Measurements from ENCODE around the gene KRT9. TPM values are rescaled to one million over a fixed set of nuclear protein-coding genes. Genes with fewer than 3 reads are reported as not detected.
"Not testable (repeated sequence)": the region's sequence is repeated elsewhere in the genome, so short reads cannot be mapped to it uniquely, and the experiment has no call there.

The KRT9 gene
- total and polyA plus RNA-seq, 2 experiments from 2014 or later = not detected

- WGBS (ENCODE audit: low lambda C conversion rate, missing lambda C conversion rate) = 48% methylated on average over 7 of the region's 7 CpGs
- DNase-seq (ENCODE audit: low spot score) = peak; percentile 57
- Histone ChIP-seq H3K9me3 (ENCODE audit: low read depth) (no peaks in the 10 kb centered on the region), H3K4me2 (no peak overlapping the region), H4K20me1 (ENCODE audit: insufficient read depth, poor library complexity, severe bottlenecking) (no peaks in the 10 kb centered on the region), H3K4me1 (ENCODE audit: insufficient read depth) (no peaks in the 10 kb centered on the region), H2AFZ (no peak overlapping the region), H3K36me3 (replicated peaks; ENCODE audit: insufficient read depth, low read depth) (no peaks in the 10 kb centered on the region), H3K27ac (no peak overlapping the region), H3K9me2 (replicated peaks; ENCODE audit: insufficient read depth) (no peaks in the 10 kb centered on the region), H3K4me3 (no peak overlapping the region), H3K27me3 (no peaks in the 10 kb centered on the region), H3K79me2 (no peaks in the 10 kb centered on the region)
- TF ChIP-seq EZH2phosphoT487 (IDR thresholded peaks at IDR 0.05; ENCODE audit: low read depth, severe bottlenecking, unreplicated experiment) (no peak), CTCF (IDR thresholded peaks at IDR 0.05; ENCODE audit: poor library complexity) (no peak), EZH2 (IDR thresholded peaks at IDR 0.05; ENCODE audit: borderline replicate concordance) (no peak)
Observed at GRCh38 chr17:41615454-41615853, 43.6 kb upstream of the KRT9 start.

- WGBS (ENCODE audit: low lambda C conversion rate, missing lambda C conversion rate) = 71% methylated on average over 9 of the region's 9 CpGs
Observed at GRCh38 chr17:41614767-41615166, 42.9 kb upstream of the KRT9 start.

GRCh38 chr17:41614098-41614497 lies 42.2 kb upstream of the KRT9 start:
- DNase-seq (ENCODE audit: low spot score) = no peak
- TF ChIP-seq CTCF (IDR thresholded peaks at IDR 0.05; ENCODE audit: poor library complexity) = no peak
- TF ChIP-seq EZH2phosphoT487 (IDR thresholded peaks at IDR 0.05; ENCODE audit: low read depth, severe bottlenecking, unreplicated experiment) = no peak
- no peak for TF ChIP-seq EZH2 (IDR thresholded peaks at IDR 0.05; ENCODE audit: borderline replicate concordance)
- H3K27ac ChIP-seq = no peak overlapping the region
- no peak overlapping the region for H2AFZ ChIP-seq
- no peaks in the 10 kb centered on the region for H3K9me2 ChIP-seq (replicated peaks; ENCODE audit: insufficient read depth)
- no peaks in the 10 kb centered on the region for H3K27me3 ChIP-seq
- no peak overlapping the region for H3K4me3 ChIP-seq
- H3K4me2 ChIP-seq = no peak overlapping the region
- H3K36me3 ChIP-seq (replicated peaks; ENCODE audit: insufficient read depth, low read depth) = no peaks in the 10 kb centered on the region
- H3K9me3 ChIP-seq (ENCODE audit: low read depth) = no peaks in the 10 kb centered on the region
- no peaks in the 10 kb centered on the region for H4K20me1 ChIP-seq (ENCODE audit: insufficient read depth, poor library complexity, severe bottlenecking)
- no peaks in the 10 kb centered on the region for H3K79me2 ChIP-seq
- 94% methylated on average over 5 of the region's 5 CpGs for WGBS (ENCODE audit: low lambda C conversion rate, missing lambda C conversion rate)
- H3K4me1 ChIP-seq (ENCODE audit: insufficient read depth) = no peaks in the 10 kb centered on the region

More at GRCh38 chr17:41614767-41615166, 42.9 kb upstream of the KRT9 start:
- H3K9me2 ChIP-seq (replicated peaks; ENCODE audit: insufficient read depth); H3K36me3 ChIP-seq (replicated peaks; ENCODE audit: insufficient read depth, low read depth); H3K9me3 ChIP-seq (ENCODE audit: low read depth); H3K4me2 ChIP-seq; DNase-seq (ENCODE audit: low spot score); H3K27me3 ChIP-seq; H3K4me3 ChIP-seq; H3K4me1 ChIP-seq (ENCODE audit: insufficient read depth); H2AFZ ChIP-seq; H3K79me2 ChIP-seq; H4K20me1 ChIP-seq (ENCODE audit: insufficient read depth, poor library complexity, severe bottlenecking); H3K27ac ChIP-seq: not testable (repeated sequence)

- H3K36me3 ChIP-seq (replicated peaks; ENCODE audit: insufficient read depth, low read depth) = no peaks in the 10 kb centered on the region
- 88% methylated on average over 10 of the region's 11 CpGs for WGBS (ENCODE audit: low lambda C conversion rate, missing lambda C conversion rate)
- TF ChIP-seq EZH2 (IDR thresholded peaks at IDR 0.05; ENCODE audit: borderline replicate concordance) = no peak
- TF ChIP-seq EZH2phosphoT487 (IDR thresholded peaks at IDR 0.05; ENCODE audit: low read depth, severe bottlenecking, unreplicated experiment) = no peak
- no peak for TF ChIP-seq CTCF (IDR thresholded peaks at IDR 0.05; ENCODE audit: poor library complexity)
- no peak for DNase-seq (ENCODE audit: low spot score)
- no peak overlapping the region for H3K4me3 ChIP-seq
- H4K20me1 ChIP-seq (ENCODE audit: insufficient read depth, poor library complexity, severe bottlenecking) = no peaks in the 10 kb centered on the region
- H2AFZ ChIP-seq = no peak overlapping the region
- H3K9me2 ChIP-seq (replicated peaks; ENCODE audit: insufficient read depth) = no peaks in the 10 kb centered on the region
- H3K4me1 ChIP-seq (ENCODE audit: insufficient read depth) = no peaks in the 10 kb centered on the region
- H3K4me2 ChIP-seq = no peak overlapping the region
- no peaks in the 10 kb centered on the region for H3K27me3 ChIP-seq
- H3K79me2 ChIP-seq = no peaks in the 10 kb centered on the region
- H3K9me3 ChIP-seq (ENCODE audit: low read depth) = no peaks in the 10 kb centered on the region
- H3K27ac ChIP-seq = no peak overlapping the region
Observed at GRCh38 chr17:41613277-41614082, 41.6 kb upstream of the KRT9 start.

GRCh38 chr17:41612376-41613160 lies 40.7 kb upstream of the KRT9 start, which contains the start of gene KRT16:
TSS of gene KRT16 (minus strand) at chr17:41612767. CDS start at chr17:41612688, 79 bp downstream.
- 87% methylated on average over 28 of the region's 31 CpGs for WGBS (ENCODE audit: low lambda C conversion rate, missing lambda C conversion rate)
- H3K4me2 ChIP-seq; H3K4me1 ChIP-seq (ENCODE audit: insufficient read depth); H3K36me3 ChIP-seq (replicated peaks; ENCODE audit: insufficient read depth, low read depth); H3K9me2 ChIP-seq (replicated peaks; ENCODE audit: insufficient read depth); H3K27ac ChIP-seq; H4K20me1 ChIP-seq (ENCODE audit: insufficient read depth, poor library complexity, severe bottlenecking); H3K27me3 ChIP-seq; H2AFZ ChIP-seq; H3K4me3 ChIP-seq; DNase-seq (ENCODE audit: low spot score); H3K79me2 ChIP-seq; H3K9me3 ChIP-seq (ENCODE audit: low read depth): not testable (repeated sequence)

All from hepatocyte (in vitro differentiated cells).